SK-N-MC (cell line): ENCODE measurements around the gene R3HDM2.

Source experiments
- DNase-seq: peaks from one replicate; pipeline ENCODE4 v3.0.0-alpha.2; 2011; ENCODE audit warnings: low read depth, low spot score
- H3K27ac ChIP-seq: fragments of 200-600 bp; sonication (generic); 2 replicates; pipeline ENCODE4 v1.5.1; 2016; ENCODE audit warnings: mixed run types
- H3K36me3 ChIP-seq: fragments of 200-600 bp; sonication (generic); 2 replicates; pipeline ENCODE4 v1.6.1; 2017; ENCODE audit warnings: antibody characterized with exemption, low read length, mixed read lengths; ENCODE audit not compliant: insufficient read depth
- H3K4me3 ChIP-seq: fragments of 200-600 bp; sonication (generic); 2 replicates; pipeline ENCODE4 v1.5.1; 2016
- H3K9ac ChIP-seq: fragments of 200-600 bp; sonication (generic); 2 replicates; pipeline ENCODE4 v1.8.0; 2017; ENCODE audit warnings: mixed run types, mixed read lengths; ENCODE audit not compliant: insufficient read length
- H3K9me3 ChIP-seq: fragments of 200-600 bp; sonication (generic); 2 replicates; pipeline ENCODE4 v1.6.1; 2017; ENCODE audit warnings: low read depth, mild to moderate bottlenecking, antibody characterized with exemption, low read length, moderate library complexity, mixed read lengths
- EZH2 ChIP-seq: fragments of 200-600 bp; sonication (generic); IDR thresholded peaks from one replicate; pipeline ENCODE4 v1.6.1; 2017; ENCODE audit warnings: antibody characterized with exemption
- FOXP2 ChIP-seq: optimal IDR thresholded peaks from 2 replicates; pipeline ENCODE3; 2011; ENCODE audit warnings: mild to moderate bottlenecking, moderate library complexity; ENCODE audit not compliant: insufficient read depth; ENCODE audit errors: extremely low read length, control extremely low read depth
- POLR2AphosphoS5 ChIP-seq: IDR thresholded peaks from 2 replicates; pipeline ENCODE4 v1.6.1; 2012; ENCODE audit warnings: mild to moderate bottlenecking, low read depth, low read length, borderline replicate concordance

The R3HDM2 gene

GRCh38 chr12:57266681-57267080, 164.2 kb downstream of the R3HDM2 start:
- Histone ChIP-seq H3K9me3 (no peaks in the 10 kb centered on the region), H3K27ac (no peak overlapping the region), H3K4me3 (no peak overlapping the region), H3K9ac (no peak overlapping the region), H3K36me3 (peaks cover 56% of the 10 kb centered on the region)
- TF ChIP-seq FOXP2 (no peak), POLR2AphosphoS5 (no peak), EZH2 (no peak)
- no peak for DNase-seq

- no peak overlapping the region for H3K27ac ChIP-seq
- no peak for TF ChIP-seq POLR2AphosphoS5
- no peak for TF ChIP-seq FOXP2
- TF ChIP-seq EZH2 = no peak
- H3K4me3 ChIP-seq = no peak overlapping the region
- peaks cover 58% of the 10 kb centered on the region for H3K36me3 ChIP-seq
- no peak for DNase-seq
- no peaks in the 10 kb centered on the region for H3K9me3 ChIP-seq
- no peak overlapping the region for H3K9ac ChIP-seq
Measured at GRCh38 chr12:57263096-57263495, 167.7 kb downstream of the R3HDM2 start.

DNA sequence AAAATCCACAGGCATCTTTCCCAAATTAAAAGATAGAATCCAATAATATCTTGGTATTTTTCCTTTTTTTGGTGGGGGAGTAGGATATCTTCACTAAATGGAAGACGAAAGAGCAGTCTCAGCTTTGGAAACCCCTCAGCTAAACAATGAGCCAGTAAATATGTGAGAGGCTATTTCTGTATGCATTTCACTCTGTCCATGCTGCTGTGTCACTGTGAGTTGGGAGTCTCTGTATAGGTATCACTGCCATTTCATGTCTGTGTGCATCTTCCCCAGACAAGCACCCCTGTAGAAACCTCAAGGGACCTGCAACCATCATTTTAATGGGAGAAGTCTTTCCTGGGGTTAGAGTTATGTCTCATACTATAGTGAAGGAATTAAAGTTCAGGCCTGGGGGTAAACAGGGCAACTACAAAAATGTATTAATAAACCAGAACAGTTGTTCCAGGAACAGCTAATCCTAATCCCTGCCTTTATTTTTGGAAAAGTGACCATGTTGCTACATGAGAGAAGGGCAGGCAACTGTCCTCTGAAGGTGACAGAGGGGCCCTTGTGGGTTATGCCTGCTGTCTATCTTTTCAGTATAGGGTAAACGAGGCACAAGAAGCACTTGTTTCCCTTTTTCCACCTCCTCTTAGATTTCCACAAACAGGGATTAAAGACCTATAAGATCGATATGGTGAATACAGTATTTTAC, 168.6 kb downstream of the R3HDM2 start:
- Histone ChIP-seq H3K9me3 (no peaks in the 10 kb centered on the region), H3K36me3 (peaks cover 58% of the 10 kb centered on the region), H3K4me3 (no peak overlapping the region), H3K9ac (no peak overlapping the region), H3K27ac (no peak overlapping the region; the same call in 1 of the 2 replicates)
- TF ChIP-seq EZH2 (no peak), FOXP2 (no peak), POLR2AphosphoS5 (no peak)
- no peak for DNase-seq

- TF ChIP-seq FOXP2 (no peak), EZH2 (no peak), POLR2AphosphoS5 (no peak)
- Histone ChIP-seq H3K9me3 (no peaks in the 10 kb centered on the region), H3K36me3 (peaks cover 56% of the 10 kb centered on the region), H3K9ac (no peak overlapping the region), H3K4me3 (no peak overlapping the region), H3K27ac (no peak overlapping the region)
- no peak for DNase-seq
Measured at GRCh38 chr12:57261428-57261865, 169.4 kb downstream of the R3HDM2 start.

GRCh38 chr12:57260366-57260765, 170.5 kb downstream of the R3HDM2 start:
- Histone ChIP-seq H3K9ac (no peak overlapping the region), H3K9me3 (no peaks in the 10 kb centered on the region), H3K36me3 (peaks cover 66% of the 10 kb centered on the region), H3K27ac (no peak overlapping the region), H3K4me3 (no peak overlapping the region)
- TF ChIP-seq EZH2 (no peak), FOXP2 (no peak), POLR2AphosphoS5 (no peak)
- DNase-seq = no peak

DNA sequence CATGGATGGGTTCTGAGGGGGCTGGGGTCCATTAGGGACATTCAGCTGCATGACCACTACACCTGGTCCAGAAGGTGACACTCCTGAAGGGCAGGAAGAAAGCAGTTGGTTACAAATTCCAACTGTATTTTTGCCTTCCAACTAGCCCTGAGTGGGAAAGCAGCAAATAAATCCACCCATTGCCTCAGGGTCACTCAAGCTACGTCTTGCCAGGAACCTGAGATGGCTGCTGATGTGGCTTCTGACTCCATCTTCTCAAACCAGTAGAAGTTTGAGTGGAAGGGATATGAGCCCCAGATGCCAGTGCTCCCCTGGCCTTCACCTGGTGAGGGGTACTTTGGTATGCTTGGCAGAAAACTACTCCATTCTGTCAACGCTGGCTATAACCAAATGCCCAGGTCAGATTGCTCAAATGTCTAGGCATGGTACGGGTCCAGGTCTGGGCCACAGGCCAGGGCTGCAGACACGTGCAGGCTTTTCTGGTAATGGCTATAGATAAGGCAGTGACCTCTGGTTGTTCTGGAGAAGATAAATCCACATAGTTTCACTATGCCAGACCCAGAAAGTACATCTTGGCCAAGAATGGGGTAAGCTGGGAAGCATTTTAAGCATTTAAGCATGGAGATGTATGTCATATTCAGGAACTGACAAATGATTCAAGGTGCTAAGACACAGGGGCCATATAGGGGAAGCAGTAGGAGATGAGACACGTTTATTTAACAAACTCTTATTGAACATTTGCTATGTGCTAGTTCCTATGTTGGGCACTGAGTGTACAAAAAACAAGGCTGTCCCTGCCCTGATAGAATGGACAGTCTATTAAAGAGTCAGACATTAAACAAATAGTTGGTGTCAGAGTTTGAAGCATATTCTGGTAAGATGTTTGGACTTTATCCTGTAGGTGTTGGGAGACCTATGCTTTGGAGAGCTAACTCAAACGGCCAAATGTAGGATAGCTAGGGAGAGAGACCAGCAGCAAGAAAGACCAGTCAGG, 171.6 kb downstream of the R3HDM2 start:
- no peak for DNase-seq
- Histone ChIP-seq H3K4me3 (no peak overlapping the region), H3K9ac (no peak overlapping the region)

DNA sequence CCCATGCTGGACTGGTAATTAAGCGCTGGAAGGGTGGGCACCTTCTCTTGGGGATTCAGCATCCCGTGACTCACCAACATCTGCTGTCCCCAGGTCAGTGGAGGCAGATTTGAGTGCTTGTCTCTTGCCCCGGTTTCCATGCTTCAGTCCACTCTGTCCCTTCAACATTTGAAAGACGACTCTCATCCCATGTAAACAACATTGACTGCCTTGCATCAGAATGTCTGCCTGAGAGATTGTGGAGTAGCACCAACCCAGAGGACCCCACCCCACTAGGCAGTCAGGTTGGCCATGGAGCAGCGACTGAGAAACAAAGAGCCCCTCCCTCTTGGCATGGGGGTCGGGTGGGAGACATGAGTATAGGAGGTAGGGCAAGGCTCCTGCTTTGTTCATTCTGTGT, 174.9 kb downstream of the R3HDM2 start:
- DNase-seq = no peak
- no peaks in the 10 kb centered on the region for H3K9me3 ChIP-seq
- peaks cover 49% of the 10 kb centered on the region for H3K36me3 ChIP-seq
- H3K9ac ChIP-seq = no peak overlapping the region
- TF ChIP-seq EZH2 (no peak), FOXP2 (no peak), POLR2AphosphoS5 (no peak)
- no peak overlapping the region for H3K27ac ChIP-seq
- no peak overlapping the region for H3K4me3 ChIP-seq

More for the DNA sequence above, 171.6 kb downstream of the R3HDM2 start:
- no peaks in the 10 kb centered on the region for H3K9me3 ChIP-seq
- H3K27ac ChIP-seq = no peak overlapping the region
- no peak for TF ChIP-seq POLR2AphosphoS5
- TF ChIP-seq EZH2 = no peak
- TF ChIP-seq FOXP2 = no peak
- peaks cover 65% of the 10 kb centered on the region for H3K36me3 ChIP-seq

GRCh38 chr12:57254506-57255280, 176.2 kb downstream of the R3HDM2 start:
- TF ChIP-seq EZH2 = no peak
- TF ChIP-seq FOXP2 = no peak
- no peak for TF ChIP-seq POLR2AphosphoS5
- Histone ChIP-seq H3K4me3 (no peak overlapping the region), H3K27ac (no peak overlapping the region), H3K9ac (no peak overlapping the region), H3K9me3 (no peaks in the 10 kb centered on the region), H3K36me3 (peaks cover 41% of the 10 kb centered on the region)
- no peak for DNase-seq
